ENCODE data around the gene RASA2.
"Not testable (repeated sequence)": the region's sequence is repeated elsewhere in the genome, so short reads cannot be mapped to it uniquely, and the experiment has no call there.

The RASA2 gene

DNA sequence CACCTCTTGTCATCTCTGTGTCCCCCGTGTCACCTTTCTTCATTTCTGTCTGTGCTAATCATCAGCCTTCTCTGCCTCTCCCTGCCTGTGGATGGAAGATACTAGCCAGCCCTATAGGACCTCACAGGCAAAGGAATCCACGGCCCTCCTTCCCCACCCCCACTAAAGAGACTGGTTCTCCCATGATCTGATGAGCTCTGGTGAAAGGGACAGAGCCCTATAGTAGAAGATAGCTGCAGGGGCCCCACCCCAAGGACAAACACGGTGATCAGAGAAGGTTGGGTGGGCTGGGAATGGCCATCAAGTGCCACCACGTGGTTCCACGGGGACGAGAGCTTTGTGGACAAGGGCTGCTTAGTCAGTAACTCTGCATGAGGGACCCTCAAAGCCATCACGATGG lies 27.8 kb upstream of the RASA2 start:
- DNase-seq, result no peak

DNA sequence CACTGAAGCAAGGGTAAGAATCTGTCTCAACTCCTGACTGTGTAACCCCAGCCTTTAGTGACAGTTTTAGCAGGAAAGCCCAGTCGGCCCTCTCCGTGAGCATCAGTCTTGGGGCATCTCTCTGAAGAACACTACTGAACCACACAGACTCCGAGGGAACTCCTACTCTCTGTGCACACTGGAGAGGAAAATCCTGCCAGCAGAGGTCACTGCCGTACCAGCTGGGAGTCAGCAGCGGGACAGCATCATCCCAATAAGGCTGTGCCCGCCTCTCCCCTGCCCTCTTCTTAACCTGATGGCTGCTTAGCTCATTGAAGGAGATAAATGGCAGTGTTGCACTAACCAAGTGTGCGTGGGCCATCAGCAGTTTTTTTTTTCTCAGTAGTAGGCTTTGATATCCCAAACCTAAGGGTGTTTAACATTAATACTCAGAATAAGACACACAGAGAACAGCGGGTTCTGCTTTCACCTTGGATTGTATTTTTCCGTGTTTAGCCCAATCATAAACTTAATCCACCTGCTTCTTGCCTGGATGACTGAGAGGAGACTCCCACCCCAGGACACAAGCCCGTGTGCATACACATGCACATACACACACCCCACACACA lies 26.6 kb upstream of the RASA2 start:
- peak; percentile 60 to 86 (median 78) for DNase-seq

DNA sequence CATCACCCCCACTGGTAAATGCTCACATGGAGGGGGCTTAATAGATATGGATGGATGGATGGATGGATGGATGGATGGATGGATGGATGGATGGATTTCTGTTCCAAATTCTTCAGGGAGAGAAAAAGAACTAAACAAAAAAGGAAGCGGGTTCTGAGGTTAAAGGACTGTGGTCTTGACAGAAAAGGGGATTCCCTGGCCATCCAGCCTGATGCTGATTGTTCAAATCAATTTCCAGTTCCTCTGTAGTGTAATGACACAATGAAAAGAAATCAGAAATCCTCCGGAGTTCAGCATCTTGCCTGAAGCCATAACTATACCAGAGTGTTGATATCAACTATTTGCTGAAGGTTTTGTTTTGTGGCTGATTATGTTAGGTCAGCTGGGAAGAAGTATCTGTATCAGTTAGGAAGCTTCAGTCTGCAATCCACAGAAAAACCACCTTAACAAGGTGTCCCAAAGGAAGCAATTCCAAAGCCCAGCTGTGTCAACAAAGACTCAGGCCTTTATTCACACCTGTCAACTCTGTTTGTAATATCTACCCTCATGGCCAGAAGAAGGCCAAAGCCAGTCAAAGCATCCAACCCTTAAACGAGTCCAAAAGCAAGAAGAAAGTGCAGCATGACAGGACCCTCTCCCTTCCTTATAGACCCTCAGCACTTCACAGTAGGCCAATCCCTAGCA lies 24.5 kb upstream of the RASA2 start:
- no peak for DNase-seq

DNA sequence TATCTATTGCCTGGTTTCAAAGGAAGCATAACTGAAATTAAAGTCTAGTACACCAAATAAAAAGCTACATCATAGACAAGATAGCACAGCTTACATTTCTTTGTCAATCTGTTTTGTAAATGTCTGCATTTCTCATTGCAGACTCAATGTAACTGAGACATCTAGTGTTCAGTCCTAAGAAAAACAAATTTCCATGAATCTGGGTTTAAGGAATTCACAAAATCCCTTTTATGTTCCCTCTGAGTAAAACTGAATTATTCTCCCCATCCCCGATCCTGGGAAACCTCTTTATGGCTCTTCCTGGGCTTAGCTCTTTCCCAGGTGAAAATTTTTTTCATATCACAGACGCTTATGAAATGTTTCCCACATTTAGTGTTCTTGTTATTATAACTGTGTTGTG lies 21.6 kb upstream of the RASA2 start:
- no peak for DNase-seq

DNA sequence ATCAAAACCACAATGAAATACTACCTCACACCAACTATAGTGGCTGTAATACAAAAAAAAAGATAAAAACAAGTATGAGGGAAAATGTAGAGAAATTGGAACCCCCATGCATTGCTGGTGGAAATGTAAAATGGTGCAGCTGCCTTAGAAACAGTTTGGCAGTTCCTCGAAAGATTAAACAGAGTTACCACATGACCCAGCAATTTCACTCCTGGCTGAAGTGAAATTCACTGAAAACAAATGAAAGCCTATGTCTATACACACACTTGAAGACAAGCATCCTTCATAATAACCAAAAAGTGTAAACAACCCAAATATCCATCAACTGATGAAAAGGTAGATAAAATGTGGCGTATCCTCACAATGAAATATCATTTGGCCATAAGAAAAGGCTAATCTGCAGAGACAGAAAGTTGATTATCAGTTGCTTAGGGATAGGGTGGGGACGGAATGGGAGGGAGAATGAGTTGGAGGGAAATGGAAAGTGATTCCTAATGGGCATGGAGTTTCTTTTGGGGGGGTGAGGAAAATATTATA lies 20.1 kb upstream of the RASA2 start:
- no peak for DNase-seq

DNA sequence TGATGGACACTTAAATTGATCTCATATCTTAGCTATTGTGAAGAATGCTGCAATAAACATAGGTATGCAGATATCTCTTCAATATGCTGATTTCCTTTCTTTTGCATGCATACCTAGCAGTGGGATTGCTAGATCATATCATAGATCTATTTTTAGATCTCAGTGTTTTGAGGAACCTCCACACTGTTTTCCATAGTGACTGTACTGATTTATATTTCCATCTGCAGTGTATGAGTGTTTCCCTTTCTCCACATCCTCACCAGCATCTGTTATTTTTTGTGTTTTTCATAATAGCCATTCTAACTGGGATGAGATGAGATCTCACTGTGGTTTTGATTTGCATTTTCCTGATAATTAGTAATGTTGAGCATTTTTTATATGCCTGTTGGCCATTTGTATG lies 17.1 kb upstream of the RASA2 start:
- DNase-seq, result no peak

DNA sequence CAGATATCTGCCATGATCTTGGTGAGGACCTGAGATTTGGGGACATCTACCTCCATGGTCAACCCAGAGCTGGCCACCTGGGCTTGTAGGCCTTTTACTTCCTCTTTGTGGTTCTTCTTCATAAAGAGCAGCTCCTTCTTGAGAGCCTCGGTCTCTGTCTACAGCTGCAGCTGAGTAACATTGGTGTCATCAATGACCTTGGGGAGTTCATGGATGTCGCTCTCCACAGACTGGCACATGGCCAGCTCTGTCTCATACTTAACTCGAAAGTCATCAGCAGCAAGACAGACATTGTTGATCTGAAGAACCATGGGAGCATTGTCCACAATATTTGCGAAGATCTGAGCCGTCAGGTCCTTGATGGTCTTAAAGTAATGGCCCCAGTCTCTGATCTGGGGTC lies 15.7 kb upstream of the RASA2 start:
- DNase-seq, result no peak

DNA sequence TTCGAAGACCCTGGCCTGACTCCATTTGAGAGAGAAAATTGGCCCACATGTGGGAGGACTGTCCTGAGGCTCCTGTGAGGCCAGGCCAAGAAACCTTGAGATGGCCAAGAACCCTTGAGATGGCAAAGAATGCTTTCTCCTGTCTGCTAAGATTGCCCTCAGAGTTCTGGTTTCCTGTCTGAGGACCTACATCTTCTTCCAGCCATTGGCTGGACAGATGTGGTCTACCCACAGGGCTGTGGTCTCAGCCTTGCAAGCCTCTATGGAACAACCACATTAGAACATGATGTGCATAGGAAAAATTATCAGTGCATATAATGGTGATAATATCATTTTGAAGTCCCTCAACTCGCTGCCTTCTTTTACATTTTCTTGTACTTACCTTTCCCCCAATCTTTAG lies 10.8 kb upstream of the RASA2 start:
- DNase-seq, result peak in 1 of 5 donors; percentile 36

DNA sequence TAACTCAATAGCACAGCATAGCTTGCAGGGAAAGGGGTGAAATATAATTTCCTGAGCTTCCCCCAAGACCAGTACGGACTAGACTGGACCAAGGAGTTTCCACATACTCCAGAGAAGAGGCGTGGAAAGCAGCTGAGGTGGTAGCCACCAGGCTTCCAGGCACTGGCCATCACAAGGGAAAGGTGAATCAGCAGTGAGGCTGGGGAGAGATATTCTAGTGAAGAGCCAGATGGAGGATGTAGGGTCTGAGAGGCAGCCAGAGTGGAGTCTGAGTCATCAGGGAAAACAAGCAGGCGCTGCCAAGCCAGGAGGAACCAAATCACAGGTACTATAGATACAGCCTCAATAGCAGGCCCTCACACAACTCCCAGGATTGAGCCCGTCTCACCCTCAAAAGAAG lies 9.6 kb upstream of the RASA2 start:
- DNase-seq, result no peak

DNA sequence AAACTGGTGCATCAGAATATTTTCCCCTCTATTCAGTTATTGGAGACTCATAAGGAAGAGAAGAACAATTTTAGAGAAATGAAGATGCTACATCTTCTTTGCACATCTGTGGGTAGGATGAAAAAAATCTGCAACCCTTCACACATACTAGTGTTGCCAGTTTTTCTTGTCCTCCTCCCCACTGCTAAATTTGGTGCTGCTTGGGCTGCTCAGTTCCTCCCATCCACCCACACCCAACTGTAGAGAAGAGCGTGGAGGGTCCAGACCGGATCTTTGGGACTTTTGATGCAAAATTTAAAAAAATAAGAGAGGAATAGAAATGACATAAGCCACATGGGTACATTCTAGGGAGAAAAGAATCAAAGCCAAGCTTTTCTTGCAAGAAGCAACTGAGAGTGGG lies 8.7 kb upstream of the RASA2 start:
- no peak for DNase-seq

DNA sequence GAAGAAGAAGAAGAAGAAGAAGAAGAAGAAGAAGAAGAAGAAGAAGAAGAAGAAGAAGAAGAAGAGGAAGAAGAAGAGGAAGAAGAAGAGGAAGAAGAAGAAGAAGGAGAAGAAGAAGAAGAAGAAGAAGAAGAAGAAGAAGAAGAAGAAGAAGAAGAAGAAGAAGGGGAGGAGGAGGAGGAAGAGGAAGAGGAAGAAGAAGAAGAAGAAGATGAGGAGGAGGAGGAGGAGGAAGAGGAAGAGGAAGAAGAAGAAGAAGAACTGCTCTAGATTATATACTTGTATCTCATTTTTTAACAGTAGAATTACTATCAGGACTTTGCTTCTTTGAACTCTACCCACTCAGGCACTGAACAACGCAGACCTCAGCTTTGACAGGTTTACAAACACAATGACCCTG lies 8.0 kb upstream of the RASA2 start:
- not testable (repeated sequence) for DNase-seq

DNA sequence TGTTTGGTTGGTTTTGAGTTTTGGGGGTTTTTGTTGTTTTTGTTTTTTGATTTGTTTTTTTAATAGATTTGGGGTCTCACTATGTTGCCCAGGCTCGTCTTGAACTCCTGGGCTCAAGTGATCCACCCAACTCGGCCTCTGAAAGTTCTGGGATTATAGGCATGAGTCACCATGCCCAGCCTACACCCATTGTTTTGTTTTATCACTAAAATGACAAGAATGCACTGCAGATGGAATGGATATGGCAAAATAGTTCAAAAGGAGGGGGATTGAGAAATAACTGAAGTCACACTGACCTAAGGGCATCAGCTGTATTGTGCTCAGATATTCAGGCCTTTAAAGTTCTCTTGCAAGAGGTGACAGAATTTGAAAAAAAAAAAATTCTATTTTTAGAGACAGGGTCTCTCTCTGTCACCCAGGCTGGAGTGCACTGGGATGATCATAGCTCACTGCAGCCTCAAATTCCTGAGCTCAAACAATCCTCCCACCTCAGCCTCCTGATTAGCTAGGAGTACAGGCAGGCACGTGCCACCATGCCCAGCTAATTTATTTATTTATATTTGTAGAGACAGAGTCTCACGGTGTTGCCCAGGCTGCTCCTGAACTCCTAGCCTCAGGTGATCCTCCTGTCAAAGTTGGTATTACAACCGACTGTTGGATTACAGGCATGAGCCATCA lies 4.4 kb upstream of the RASA2 start:
- DNase-seq, result no peak

DNA sequence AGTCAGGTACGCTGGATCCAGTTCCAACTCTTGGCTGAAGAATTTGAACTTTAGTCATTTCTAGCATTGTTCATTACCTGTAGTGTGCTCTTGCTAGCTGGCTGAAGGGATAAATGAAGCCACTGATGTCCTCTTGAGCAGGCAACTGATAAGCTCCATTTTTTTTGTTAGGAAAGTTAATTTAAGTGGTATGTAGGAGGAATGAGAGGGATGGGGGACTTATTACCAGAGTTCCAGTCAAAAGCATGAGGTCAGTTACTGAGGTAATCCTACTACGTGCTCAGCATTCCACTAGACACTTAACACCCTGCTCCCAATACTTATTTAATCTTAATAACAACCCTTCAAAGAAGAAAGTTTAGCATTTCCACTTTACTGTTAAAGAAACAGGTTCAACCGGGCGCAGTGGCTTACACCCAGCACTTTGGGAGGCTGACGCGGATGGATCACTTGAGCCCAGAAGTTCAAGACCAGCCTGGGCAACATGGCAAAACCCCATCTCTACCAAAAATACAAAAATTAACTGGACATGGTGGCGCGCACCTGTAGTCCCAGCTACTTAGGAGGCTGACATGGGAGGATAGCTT lies 2.0 kb upstream of the RASA2 start:
- no peak for DNase-seq

DNA sequence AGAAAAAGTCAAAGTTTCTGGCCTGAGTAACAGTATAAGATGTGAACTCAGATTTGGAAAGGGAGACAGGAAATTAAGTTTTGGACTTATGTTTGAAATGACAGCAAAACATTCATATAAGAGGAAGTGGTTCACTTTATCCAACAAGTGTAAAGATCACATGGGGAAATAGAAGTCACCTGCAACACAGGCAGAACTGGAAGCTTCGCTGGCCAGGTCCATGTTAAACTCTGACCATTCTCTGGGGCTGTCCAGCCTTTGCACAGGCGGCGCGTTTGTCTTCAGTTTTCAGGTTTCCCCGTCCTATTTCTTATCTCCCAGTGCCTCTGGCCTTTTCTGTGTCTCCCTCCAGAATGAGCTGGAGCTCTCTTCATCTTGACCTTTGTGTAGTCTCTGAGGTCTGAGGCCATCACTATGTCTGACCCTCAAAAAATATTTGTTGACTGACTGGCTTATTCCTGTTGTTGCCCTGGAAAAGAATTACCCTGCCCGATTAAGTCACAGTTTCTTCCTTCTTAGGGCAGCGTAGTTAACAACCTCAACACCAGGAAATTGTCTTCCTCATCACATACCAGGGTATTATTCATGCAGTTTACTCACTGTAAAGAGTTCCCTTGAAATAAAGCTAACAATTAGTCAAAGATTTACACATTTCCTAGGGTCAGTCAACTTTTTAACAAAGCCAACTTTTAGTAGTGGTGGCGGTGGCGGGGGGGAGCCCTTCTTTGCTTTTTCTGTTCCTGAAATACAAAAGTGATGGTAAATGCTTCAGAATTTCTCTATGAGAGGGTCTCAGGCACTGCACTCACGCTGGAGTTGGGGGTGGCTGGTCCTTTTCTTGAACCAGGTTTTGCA lies 959 bp upstream of the RASA2 start:
- DNase-seq, result peak in 1 of 5 donors; percentile 40

DNA sequence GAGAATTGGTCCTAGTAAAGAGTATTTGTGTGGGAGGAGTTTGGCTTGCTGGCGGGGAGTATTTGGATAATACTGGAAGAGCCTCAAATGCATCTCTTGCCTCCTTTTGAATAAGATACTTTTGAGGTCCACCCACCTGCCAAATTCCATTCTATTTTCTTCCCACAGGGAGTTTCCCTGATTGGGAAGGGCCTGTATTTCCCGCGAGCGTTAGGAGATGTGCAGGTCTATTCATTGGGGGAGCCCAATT lies 406 bp upstream of the RASA2 start:
- DNase-seq, result no peak

DNA sequence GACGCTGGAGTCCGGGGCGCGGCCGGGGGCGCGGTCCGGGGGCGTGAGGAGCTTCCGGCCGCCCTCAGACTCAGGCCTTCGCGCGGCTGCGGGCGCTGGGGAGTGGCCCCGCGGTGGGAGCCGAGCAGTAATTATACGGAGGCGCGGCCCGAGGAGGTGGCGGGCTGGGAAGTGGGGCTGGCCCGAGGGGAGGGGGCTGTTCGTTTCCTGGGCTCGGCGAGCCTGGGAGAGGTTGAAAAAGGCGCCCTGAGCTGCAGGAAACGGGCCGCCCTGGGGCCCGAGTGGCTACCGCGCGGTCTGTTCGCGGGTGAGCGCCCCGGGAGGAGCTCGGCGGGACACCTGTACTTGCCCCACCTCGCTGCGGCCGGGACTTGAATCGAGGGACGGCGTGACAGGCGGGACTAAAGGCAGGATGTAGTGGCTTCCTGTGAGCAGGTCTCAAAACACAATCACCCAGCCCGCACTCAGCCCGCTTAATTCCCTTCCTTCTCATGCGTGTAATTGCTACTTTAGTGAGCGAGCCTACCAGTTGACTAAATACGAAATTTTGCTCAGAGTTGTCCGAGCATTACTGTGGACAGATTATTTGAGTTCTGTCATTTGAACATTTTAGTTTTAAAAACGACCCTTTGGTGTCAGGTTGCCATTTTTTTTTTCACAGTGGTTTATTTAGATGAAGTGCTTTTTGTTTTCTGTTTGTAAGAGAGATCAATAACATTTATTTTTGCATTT lies 860 bp downstream of the RASA2 start:
- peak; percentile 76 to 96 (median 83) for DNase-seq

DNA sequence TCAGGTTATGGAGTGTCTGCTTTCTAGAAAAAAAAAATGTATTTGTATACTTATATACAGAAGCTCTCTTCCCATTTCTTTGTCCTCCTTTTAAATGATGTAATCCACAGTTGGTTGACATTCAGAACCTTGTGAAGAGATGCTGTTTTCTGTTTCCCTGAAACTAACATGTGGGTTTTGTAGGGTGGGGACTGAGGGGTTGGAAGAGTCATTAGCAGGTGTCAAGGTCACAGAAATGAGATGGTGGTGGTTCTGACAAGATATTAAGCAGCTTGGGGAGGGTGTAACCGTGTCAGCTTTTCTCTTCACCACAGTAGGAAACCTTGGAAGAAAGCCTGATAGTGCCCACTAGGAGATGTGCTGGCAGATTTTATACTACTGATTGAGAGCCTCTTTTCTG lies 2.4 kb downstream of the RASA2 start:
- DNase-seq, result peak in 1 of 5 donors; percentile 79

DNA sequence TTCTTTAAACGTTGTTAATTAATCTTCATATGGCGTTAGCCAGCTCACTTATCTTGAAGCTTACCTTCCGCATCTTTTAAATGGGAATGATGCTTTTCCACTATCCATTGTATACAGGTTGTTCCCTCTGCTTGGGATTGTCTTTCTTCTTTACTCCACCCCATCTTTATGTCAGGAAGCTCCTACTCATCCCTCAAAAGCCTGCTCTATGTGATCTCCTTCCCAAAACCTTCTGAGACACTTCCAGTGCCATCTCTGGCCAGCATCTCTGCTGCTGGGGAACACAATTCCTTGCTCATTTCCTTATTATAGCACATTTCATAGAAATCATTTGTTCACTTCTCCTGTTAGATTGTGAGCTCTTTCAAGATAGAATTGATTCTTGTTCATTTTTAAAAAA lies 4.3 kb downstream of the RASA2 start:
- no peak for DNase-seq

DNA sequence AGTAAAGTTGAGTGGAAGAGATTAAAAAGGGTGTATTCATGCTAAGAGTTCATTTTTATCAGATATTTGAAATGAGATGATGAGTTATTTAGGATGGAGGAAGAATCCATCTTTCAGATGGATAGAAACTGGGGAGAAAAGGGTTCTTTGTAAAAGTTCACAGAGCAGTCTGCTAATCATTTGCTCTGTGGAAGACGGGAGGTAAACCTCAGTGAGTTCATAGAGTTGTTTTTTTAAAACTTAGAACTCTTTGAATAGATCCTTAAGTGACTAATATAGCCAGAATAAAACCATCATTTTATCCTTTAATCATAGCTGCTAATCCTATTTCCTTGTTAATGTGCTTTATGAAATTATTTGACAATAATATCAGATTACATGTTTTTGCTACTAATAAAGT lies 5.1 kb downstream of the RASA2 start:
- DNase-seq, result no peak

DNA sequence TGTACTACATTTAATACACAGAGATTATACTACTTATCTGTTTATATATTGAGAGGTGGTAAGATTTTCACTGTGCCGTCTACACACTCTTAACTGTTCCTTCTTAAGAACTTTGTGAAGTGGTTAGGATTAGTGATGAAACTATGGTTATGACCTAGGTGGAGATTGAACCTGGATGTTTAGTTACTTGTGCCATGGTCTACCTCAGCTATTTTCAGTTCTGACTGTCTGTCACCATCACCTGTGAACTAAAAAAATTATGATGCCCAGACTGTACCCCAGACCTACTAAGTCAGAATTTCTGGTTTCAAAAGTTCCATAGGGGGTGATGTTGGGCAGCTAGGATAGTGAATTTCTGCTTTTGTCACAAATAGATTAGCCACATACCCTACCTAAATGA lies 6.4 kb downstream of the RASA2 start:
- peak in 1 of 5 donors; percentile 31 for DNase-seq

DNA sequence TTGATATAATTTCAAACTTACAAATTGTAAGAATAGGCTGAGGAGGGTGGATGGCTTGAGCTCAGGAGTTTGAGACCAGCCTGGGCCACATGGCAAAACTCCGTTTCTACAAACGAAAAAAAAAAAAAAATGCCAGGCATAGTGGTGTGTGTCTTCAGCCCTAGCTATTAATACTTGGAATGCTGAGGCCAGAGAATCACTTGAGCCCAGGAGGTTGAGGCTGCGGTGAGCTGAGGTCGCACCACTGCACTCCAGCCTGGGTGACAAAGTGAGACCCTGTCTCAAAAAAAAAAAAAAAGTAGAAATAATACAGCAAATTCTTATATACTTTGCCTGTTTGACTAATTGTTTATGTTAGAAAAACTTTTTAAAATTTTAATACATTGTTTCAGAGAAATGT lies 10.8 kb downstream of the RASA2 start:
- DNase-seq, result not testable (repeated sequence)

DNA sequence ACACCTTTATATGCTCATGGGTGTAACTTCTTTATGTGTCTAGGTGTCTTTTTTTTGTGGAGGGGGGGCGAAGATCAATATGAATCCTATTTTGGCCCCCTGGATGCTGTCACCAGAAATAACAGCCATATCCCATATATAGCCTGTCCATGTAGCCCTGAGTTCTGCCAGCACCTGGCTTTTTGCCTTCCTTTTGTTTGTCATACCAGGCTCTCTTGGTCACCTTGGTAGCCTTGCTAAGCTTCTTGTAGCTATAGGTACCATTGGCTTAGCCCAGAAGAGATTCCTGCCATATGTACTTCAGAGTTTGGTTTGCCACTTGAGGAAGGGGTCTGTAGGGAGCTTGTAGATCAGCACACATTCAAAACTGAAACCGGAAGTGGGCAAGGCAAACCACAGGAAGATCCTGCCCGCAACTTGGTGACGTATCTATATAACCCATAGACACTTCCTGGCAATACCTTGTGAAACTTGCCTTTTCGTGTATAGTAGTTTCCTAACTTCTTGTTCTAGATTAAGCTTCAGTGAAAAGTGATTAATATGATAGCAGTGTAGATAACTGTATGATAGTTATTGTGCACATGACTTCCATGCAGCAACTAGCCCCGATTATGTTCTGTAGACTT lies 11.9 kb downstream of the RASA2 start:
- peak; percentile 66 to 98 (median 81) for DNase-seq
